ENCODE measurements around the gene AP4E1.
"Not testable (repeated sequence)": the region's sequence is repeated elsewhere in the genome, so short reads cannot be mapped to it uniquely, and the experiment has no call there.

AP4E1 gene

GRCh38 chr15:50954837-50955236, 46.4 kb downstream of the AP4E1 start:
- not testable (repeated sequence) for DNase-seq

GRCh38 chr15:50959717-50960116, 51.2 kb downstream of the AP4E1 start:
- no peak for DNase-seq

- DNase-seq: no peak
Measured at GRCh38 chr15:50964075-50964474, 55.6 kb downstream of the AP4E1 start.

- DNase-seq: no peak
Measured at GRCh38 chr15:50968353-50968752, 59.9 kb downstream of the AP4E1 start.

- no peak for DNase-seq
Measured at GRCh38 chr15:50970524-50970923, 62.0 kb downstream of the AP4E1 start.

GRCh38 chr15:50971115-50971514, 62.6 kb downstream of the AP4E1 start:
- DNase-seq: no peak

- no peak for DNase-seq
Measured at GRCh38 chr15:50971542-50971941, 63.1 kb downstream of the AP4E1 start.

GRCh38 chr15:50973605-50974004, 65.1 kb downstream of the AP4E1 start:
- no peak for DNase-seq

GRCh38 chr15:50977162-50977561, 68.7 kb downstream of the AP4E1 start:
- DNase-seq: no peak

GRCh38 chr15:50978580-50978979, 70.1 kb downstream of the AP4E1 start:
- no peak for DNase-seq

- DNase-seq: no peak
Measured at GRCh38 chr15:50979041-50979440, 70.6 kb downstream of the AP4E1 start.

- no peak for DNase-seq
Measured at GRCh38 chr15:50993598-50993997, 85.1 kb downstream of the AP4E1 start.

GRCh38 chr15:50996641-50997040, 88.2 kb downstream of the AP4E1 start:
- no peak for DNase-seq

- no peak for DNase-seq
Measured at GRCh38 chr15:50997371-50998051, 89.0 kb downstream of the AP4E1 start.

GRCh38 chr15:51004103-51004551, 95.6 kb downstream of the AP4E1 start:
- DNase-seq: no peak

- no peak for DNase-seq
Measured at GRCh38 chr15:51006336-51006985, 98.0 kb downstream of the AP4E1 start.

GRCh38 chr15:51007131-51007666, 98.7 kb downstream of the AP4E1 start:
- DNase-seq: no peak

GRCh38 chr15:51011212-51011611, 102.7 kb downstream of the AP4E1 start:
- no peak for DNase-seq

- no peak for DNase-seq
Measured at GRCh38 chr15:51016615-51017014, 108.1 kb downstream of the AP4E1 start.

GRCh38 chr15:51022206-51022605, 113.7 kb downstream of the AP4E1 start:
- no peak for DNase-seq

- no peak for DNase-seq
Measured at GRCh38 chr15:51023499-51023898, 115.0 kb downstream of the AP4E1 start.

GRCh38 chr15:51024735-51025453, 116.4 kb downstream of the AP4E1 start:
- no peak for DNase-seq

GRCh38 chr15:51025454-51025846, 117.0 kb downstream of the AP4E1 start:
- DNase-seq: no peak

All from cortex of kidney (tissue), 1 donor.